A673 (cell line): ENCODE measurements around the gene PDPN. TPM values are rescaled to one million over a fixed set of nuclear protein-coding genes. Genes with fewer than 3 reads are reported as not detected.

Experiments used
- BruUV-seq: library from RNA; stranded (reverse); fragments of 400-500 nt; replicated peaks from 2 replicates; lab custom pipeline; 2021; lab: Mats Ljungman, UMichigan
- CTCF ChIA-PET: fragments of 300-600 bp; sonication (Branson Sonifier 250); formaldehyde crosslinking; loops from one replicate; lab custom pipeline; 2022; ENCODE audit warnings: antibody characterized with exemption; lab: Charles Lee
- POLR2A ChIA-PET: fragments of 300-600 bp; sonication (Branson Sonifier 250); formaldehyde crosslinking; loops from one replicate; lab custom pipeline; 2022; ENCODE audit warnings: antibody characterized with exemption; ENCODE audit not compliant: low non-redundant PET; lab: Charles Lee
- DNase-seq: peaks from one replicate; pipeline ENCODE4 v3.0.0-alpha.2; 2015; ENCODE audit warnings: low spot score
- H3K27ac ChIP-seq: fragments of 200-600 bp; sonication (generic); 2 replicates; pipeline ENCODE4 v1.5.1; 2016; ENCODE audit warnings: mixed run types, low read depth, mild to moderate bottlenecking, mixed read lengths, antibody characterized with exemption, low read length; ENCODE audit not compliant: poor library complexity, severe bottlenecking
- H3K27me3 ChIP-seq: fragments of 200-600 bp; sonication (generic); replicated peaks from 2 replicates; pipeline ENCODE4 v1.6.1; 2017; ENCODE audit warnings: mixed run types, low read depth, mild to moderate bottlenecking, mixed read lengths, antibody characterized with exemption, low read length; ENCODE audit not compliant: insufficient read depth, poor library complexity
- H3K36me3 ChIP-seq: fragments of 200-600 bp; sonication (generic); 2 replicates; pipeline ENCODE4 v1.6.1; 2016; ENCODE audit warnings: mixed run types, mild to moderate bottlenecking, mixed read lengths, antibody characterized with exemption, low read length; ENCODE audit not compliant: insufficient read depth, poor library complexity, severe bottlenecking
- H3K4me1 ChIP-seq: fragments of 200-600 bp; sonication (generic); 2 replicates; pipeline ENCODE4 v1.6.1; 2017; ENCODE audit warnings: mixed run types, mild to moderate bottlenecking, mixed read lengths, antibody characterized with exemption, low read length; ENCODE audit not compliant: insufficient read depth, poor library complexity, severe bottlenecking
- H3K4me3 ChIP-seq: fragments of 200-600 bp; sonication (generic); 2 replicates; pipeline ENCODE4 v1.5.1; 2016; ENCODE audit warnings: low read depth, mixed run types, mild to moderate bottlenecking, mixed read lengths, low read length; ENCODE audit not compliant: poor library complexity, severe bottlenecking
- H3K9me3 ChIP-seq: fragments of 200-600 bp; sonication (generic); 2 replicates; pipeline ENCODE4 v1.6.1; 2016; ENCODE audit warnings: mixed run types, low read depth, mild to moderate bottlenecking, mixed read lengths, antibody characterized with exemption, low read length; ENCODE audit not compliant: poor library complexity, severe bottlenecking
- CTCF ChIP-seq: fragments of 300-800, 200-600 bp; sonication (generic); conservative IDR thresholded peaks from 2 replicates; pipeline ENCODE4 v1.5.1; 2017; ENCODE audit warnings: low read depth, mild to moderate bottlenecking, antibody characterized with exemption, low read length, moderate library complexity, mixed read lengths
- EZH2 ChIP-seq: fragments of 200-600 bp; sonication (generic); IDR thresholded peaks from 2 replicates; pipeline ENCODE4 v1.6.1; 2017; ENCODE audit warnings: borderline replicate concordance, low read depth, mild to moderate bottlenecking, mixed read lengths, antibody characterized with exemption, low read length; ENCODE audit not compliant: poor library complexity, severe bottlenecking
- intact Hi-C: fragments of 100-400 bp; cut with micrococcal nuclease; formaldehyde crosslinking; loops from one replicate; pipeline ENCODE4 v1.10.0; 2022; ENCODE audit not compliant: unreplicated experiment
- total RNA-seq: library from RNA; stranded (reverse); gene quantifications from 2 replicates; pipeline ENCODE4 v1.2.3, GENCODE V29; 2021

Gene PDPN
- total RNA-seq, 1 experiment from 2014 or later, result 30.2 TPM

- BruUV-seq, result no TSS peak
- no peaks in the 10 kb centered on the region for H3K27me3 ChIP-seq
- no peaks in the 10 kb centered on the region for H3K36me3 ChIP-seq
- DNase-seq, result no peak
- intact Hi-C loops, result no loop called here
- CTCF ChIA-PET, result no interaction called here
- POLR2A ChIA-PET, result no interaction called here
- no peak overlapping the region for H3K27ac ChIP-seq
- no peaks in the 10 kb centered on the region for H3K9me3 ChIP-seq
- no peak for TF ChIP-seq CTCF
- no peak for TF ChIP-seq EZH2
- H3K4me1 ChIP-seq, result no peaks in the 10 kb centered on the region
- H3K4me3 ChIP-seq, result no peak overlapping the region
These were observed 44.8 kb upstream of the PDPN start for GRCh38 chr1:13538832-13539231.

- Histone ChIP-seq H3K4me3 (no peak overlapping the region), H3K4me1 (no peaks in the 10 kb centered on the region), H3K27me3 (no peaks in the 10 kb centered on the region), H3K9me3 (no peaks in the 10 kb centered on the region), H3K36me3 (no peaks in the 10 kb centered on the region), H3K27ac (no peak overlapping the region)
- peak; percentile 34; the same call in 1 of the 2 replicates for TF ChIP-seq CTCF
- no peak for TF ChIP-seq EZH2
- ChIA-PET CTCF (no interaction called here), POLR2A (no interaction called here)
- no TSS peak for BruUV-seq
- DNase-seq, result no peak
- intact Hi-C loops, result no loop called here
These were observed 43.9 kb upstream of the PDPN start for GRCh38 chr1:13539683-13540082.

- DNase-seq, result no peak
- Histone ChIP-seq H3K27me3 (no peaks in the 10 kb centered on the region), H3K36me3 (no peaks in the 10 kb centered on the region), H3K27ac (no peak overlapping the region), H3K4me1 (no peaks in the 10 kb centered on the region), H3K4me3 (no peak overlapping the region), H3K9me3 (no peaks in the 10 kb centered on the region)
- CTCF ChIA-PET, result no interaction called here
- TF ChIP-seq CTCF (no peak), EZH2 (no peak)
- no TSS peak for BruUV-seq
- intact Hi-C loops, result no loop called here
- POLR2A ChIA-PET, result no interaction called here
These were observed 42.8 kb upstream of the PDPN start for GRCh38 chr1:13540866-13541265.
